GM19351 (cell line): ENCODE results near the gene ASB7.
"Not testable (repeated sequence)": the region's sequence is repeated elsewhere in the genome, so short reads cannot be mapped to it uniquely, and the experiment has no call there.

Source experiments
- ATAC-seq: cut with Tn5 transposase; IDR thresholded peaks from one replicate; pipeline ENCODE4 v1.9.1; 2021; ENCODE audit warnings: mild to moderate bottlenecking, moderate library complexity; ENCODE audit not compliant: unreplicated experiment

The ASB7 gene

GRCh38 chr15:100648951-100649350 lies 46.6 kb downstream of the ASB7 start:
- ATAC-seq: no peak

- ATAC-seq: no peak
Measured at GRCh38 chr15:100650685-100651084, 48.3 kb downstream of the ASB7 start.

- no peak for ATAC-seq
Measured at GRCh38 chr15:100651253-100651652, 48.9 kb downstream of the ASB7 start.

GRCh38 chr15:100652116-100652515 lies 49.7 kb downstream of the ASB7 start:
- ATAC-seq: no peak

- ATAC-seq: no peak
Measured at GRCh38 chr15:100653608-100654007, 51.2 kb downstream of the ASB7 start.

- no peak for ATAC-seq
Measured at GRCh38 chr15:100658895-100659294, 56.5 kb downstream of the ASB7 start.

- no peak for ATAC-seq
Measured at GRCh38 chr15:100661156-100661555, 58.8 kb downstream of the ASB7 start.

GRCh38 chr15:100663086-100663914 lies 60.9 kb downstream of the ASB7 start:
- no peak for ATAC-seq

GRCh38 chr15:100663915-100664281 lies 61.5 kb downstream of the ASB7 start:
- no peak for ATAC-seq

- ATAC-seq: no peak
Measured at GRCh38 chr15:100665570-100665969, 63.2 kb downstream of the ASB7 start.

GRCh38 chr15:100667405-100668347 lies 65.3 kb downstream of the ASB7 start:
- ATAC-seq: no peak

GRCh38 chr15:100668348-100668745 lies 66.0 kb downstream of the ASB7 start:
- ATAC-seq: no peak

- ATAC-seq: no peak
Measured at GRCh38 chr15:100669260-100669659, 66.9 kb downstream of the ASB7 start.

GRCh38 chr15:100670505-100671021 lies 68.2 kb downstream of the ASB7 start:
- no peak for ATAC-seq

GRCh38 chr15:100671124-100671680 lies 68.8 kb downstream of the ASB7 start:
- no peak for ATAC-seq

- ATAC-seq: no peak
Measured at GRCh38 chr15:100671858-100672543, 69.6 kb downstream of the ASB7 start.

- ATAC-seq: no peak
Measured at GRCh38 chr15:100672959-100673358, 70.6 kb downstream of the ASB7 start.

- not testable (repeated sequence) for ATAC-seq
Measured at GRCh38 chr15:100679151-100679550, 76.8 kb downstream of the ASB7 start.

GRCh38 chr15:100680726-100681125 lies 78.3 kb downstream of the ASB7 start:
- ATAC-seq: no peak

- ATAC-seq: no peak
Measured at GRCh38 chr15:100681335-100681746, 79.0 kb downstream of the ASB7 start.

GRCh38 chr15:100682468-100682867 lies 80.1 kb downstream of the ASB7 start:
- ATAC-seq: no peak
